Activated CD4-positive, CD25-positive, alpha-beta regulatory T cell treated with anti-CD3 and anti-CD28 coated beads, Interleukin-2, amount 50 U/mL, for 24 hours (primary cell): ENCODE measurements around the gene LRRIQ4.

Experiments
- ATAC-seq, 2 donors: fragments of 150-1000 bp; cut with Tn5 transposase; one replicate each; pipeline ENCODE4 v1.10.0; 2021; ENCODE audit warnings: mild to moderate bottlenecking in 1 of 2, moderate library complexity in 1 of 2

The LRRIQ4 gene

DNA sequence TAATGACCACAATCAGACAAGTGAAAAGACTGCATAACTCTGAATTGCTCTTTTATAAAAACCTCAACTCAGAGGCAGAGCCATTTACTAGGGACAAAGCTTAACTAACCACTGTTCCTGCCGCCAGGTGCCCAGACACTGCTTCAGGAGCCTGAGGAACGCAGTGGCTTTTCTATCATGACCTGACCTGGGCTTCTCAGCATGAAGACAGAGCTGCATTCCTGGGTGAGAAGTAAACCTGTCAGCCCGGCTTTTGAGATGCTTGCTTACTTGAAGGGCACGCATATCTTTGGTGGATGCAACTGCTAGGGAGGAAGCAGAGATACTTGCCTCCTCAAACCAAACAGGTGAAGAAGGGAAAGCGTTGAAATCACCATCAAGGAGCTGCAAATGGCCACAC lies 49.2 kb downstream of the LRRIQ4 start:
- ATAC-seq = no peak

GRCh38 chr3:169863458-169863899 lies 50.8 kb downstream of the LRRIQ4 start:
- peak; percentile 39 to 53 for ATAC-seq

DNA sequence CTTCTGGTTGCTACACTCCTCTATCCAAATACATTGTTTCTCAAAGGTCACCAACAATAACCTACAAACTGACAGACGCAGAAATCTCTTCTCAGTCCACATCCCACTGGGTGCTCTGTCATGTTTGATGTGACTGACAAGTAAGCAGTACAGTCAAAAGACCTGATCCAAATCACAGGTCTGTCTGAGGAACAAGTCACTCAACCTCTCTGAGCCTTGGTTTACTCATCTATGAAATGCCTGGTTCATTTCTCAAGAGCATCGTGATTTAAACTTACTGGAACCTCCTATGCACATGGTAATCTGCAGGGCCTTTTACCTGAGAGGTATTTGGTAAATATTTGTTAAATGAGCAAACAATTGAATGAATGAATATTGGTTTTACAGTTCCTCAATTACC lies 51.6 kb downstream of the LRRIQ4 start:
- ATAC-seq = no peak

DNA sequence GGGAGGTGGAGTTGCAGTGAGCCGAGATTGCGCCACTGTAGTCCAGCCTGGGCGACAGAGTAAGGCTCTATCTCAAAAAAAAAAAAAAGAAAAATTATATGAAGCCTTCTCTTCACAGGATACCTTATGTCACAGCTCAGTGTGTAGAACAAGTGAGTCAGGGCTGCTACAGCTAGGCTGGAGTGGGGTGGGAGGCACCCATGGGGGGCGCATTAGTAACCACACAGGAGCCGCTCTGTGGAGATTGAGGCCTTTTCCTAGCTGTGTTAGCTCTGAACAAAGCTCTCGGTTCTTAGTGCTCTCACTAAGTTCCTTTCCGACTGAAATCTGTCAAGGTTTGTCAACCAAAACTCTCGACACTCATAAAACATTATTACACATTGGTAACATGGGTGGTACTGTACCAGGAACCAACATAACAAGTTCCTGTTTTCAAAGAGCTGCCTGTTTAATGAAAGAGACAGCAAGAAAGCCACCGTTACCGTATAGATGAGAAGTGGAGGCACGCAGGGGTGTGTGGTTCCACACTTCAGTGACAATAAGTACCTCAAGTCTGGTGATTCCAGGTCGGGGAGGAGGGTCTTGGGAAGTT lies 52.6 kb downstream of the LRRIQ4 start:
- ATAC-seq = peak; percentile 59 to 82

DNA sequence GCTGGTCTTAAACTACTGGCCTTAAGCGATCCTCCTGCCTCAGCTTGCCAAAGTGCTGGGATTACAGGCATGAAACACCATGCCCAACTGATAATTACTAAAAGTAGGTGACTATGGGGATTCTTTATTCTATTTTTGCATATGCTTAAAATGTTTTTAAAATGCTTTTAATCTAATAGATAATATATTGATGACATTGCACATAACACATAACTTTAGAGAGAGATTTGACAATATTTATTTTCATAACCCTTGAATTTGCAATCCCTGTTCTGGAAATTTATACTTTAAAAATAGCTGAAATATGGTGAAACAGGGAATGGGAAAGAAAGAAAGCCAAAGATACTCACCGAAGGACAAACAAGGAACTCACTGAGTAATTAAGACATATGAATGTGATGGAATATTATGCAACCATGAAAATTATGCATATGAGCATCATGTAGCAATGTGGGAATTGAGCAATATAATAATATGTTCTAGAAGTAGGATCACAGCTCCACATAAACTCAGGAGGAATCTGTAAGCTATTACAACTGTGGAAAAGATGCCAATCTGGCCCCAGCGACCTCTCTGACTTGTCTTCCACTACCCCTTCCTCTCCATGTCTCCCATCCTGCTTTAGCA lies 55.0 kb downstream of the LRRIQ4 start:
- no peak for ATAC-seq

- no peak for ATAC-seq
These were observed 55.7 kb downstream of the LRRIQ4 start for GRCh38 chr3:169868369-169868768.

DNA sequence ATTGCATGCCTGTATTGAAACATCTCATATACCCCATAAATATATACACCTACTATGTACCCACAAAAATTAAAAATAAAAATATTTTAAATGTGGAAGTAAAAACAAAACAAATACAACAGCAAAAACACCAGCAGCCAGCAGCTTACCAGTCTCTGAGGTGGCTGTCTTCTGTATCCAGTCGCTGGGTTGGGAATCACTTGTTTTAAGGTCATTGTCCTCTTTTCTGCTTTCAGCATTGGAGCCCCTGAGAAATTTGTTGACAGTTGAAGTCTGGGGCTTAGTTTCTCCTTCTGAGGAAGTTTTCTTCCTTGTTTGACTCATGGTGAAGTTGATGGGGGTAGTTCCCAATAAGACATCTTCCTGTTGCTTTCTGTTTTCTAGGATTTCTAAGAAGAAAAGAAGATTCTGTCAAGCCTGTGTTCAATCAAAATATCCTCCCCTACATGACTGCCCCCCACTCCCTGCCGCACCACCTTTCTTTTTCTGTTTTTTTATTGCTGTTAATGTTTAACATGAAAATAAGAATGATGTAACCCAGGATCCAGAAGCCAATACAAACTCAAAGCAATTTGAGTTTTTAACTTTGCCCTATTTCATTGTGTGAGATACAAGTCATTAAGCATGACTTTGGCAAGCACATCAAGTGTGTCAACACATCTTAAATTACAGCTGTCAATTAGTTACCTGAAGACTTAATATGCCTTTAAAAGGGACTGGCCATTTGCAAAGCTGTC lies 57.0 kb downstream of the LRRIQ4 start, which contains the start of gene LRRC31:
TSS of gene LRRC31 (minus strand) at position 452 of the 737 bp plus-strand sequence. CDS start at position 324, 128 bp downstream.
- no peak for ATAC-seq

- no peak for ATAC-seq
These were observed 58.6 kb downstream of the LRRIQ4 start for GRCh38 chr3:169871129-169871886.

- no peak for ATAC-seq
These were observed 66.4 kb downstream of the LRRIQ4 start for GRCh38 chr3:169879013-169879557.

DNA sequence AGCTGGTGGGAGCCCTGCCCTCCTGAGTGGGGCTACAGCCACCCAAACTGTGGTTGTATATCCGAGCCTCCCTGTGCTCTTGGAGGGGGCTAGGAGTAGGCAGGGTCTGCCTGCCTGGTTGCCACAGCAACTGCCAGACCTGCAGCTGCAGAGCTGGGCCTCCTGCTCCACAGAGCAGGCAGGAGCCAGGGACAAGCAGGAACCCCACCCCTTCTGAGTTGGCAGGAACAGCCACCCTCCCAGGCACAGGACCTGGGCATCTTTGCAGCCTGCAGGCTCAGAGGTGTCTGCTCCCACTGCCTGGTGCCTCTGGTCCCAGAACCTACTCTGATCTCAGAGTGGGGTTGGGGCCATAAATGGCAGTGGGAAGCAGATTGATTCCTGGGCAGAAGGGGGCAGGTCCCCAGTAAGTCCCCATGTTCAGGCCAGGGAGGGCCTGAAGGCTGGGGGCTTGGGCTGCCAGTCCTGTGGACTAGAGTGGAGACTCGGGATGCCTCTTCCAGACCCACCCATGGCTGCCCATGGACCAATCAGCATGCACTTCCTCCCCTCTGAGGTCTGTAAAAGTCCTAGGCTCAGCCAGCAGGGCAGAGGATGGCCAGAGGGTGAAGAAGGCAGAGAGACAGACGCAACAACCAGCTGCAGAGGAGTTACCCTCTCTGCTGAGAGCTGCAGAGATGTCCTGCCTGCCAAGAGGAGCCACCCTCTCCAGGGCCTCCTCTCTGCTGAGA lies 67.3 kb downstream of the LRRIQ4 start:
- no peak for ATAC-seq

- no peak for ATAC-seq
These were observed 68.0 kb downstream of the LRRIQ4 start for GRCh38 chr3:169880576-169881250.

- no peak for ATAC-seq
These were observed 74.0 kb downstream of the LRRIQ4 start for GRCh38 chr3:169886671-169887070.
